ENCODE data around the gene GHRH. TPM values are rescaled to one million over a fixed set of nuclear protein-coding genes. Genes with fewer than 3 reads are reported as not detected.

The GHRH gene
- total RNA-seq, 1 donor from 2014 or later: not detected

GRCh38 chr20:37290158-37290810 lies 28.7 kb upstream of the GHRH start:
- ATAC-seq: no peak

DNA sequence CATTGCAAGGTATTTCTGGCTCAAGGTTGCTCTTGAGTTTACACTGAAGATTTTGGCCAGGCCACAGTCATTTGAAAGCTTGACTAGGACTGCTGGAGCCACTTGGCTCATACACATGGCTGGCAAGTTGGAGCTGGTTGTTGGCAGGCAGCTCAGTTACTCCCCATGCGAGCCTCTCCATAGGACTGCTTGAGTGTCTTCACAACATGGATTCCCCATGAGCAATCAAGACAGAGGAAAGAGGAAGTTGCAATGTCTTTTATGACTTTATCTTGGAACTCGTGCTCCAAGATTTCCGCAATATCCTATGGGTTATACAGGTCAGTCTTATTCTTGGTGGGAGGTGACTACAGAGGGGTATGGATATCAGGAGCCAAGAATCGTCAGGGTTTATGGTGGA lies 26.5 kb upstream of the GHRH start:
- peak; percentile 79 for ATAC-seq

GRCh38 chr20:37285664-37286374 lies 24.2 kb upstream of the GHRH start:
- no peak for ATAC-seq

- ATAC-seq: no peak
Measured at GRCh38 chr20:37284691-37285161, 23.1 kb upstream of the GHRH start.

- no peak for ATAC-seq
Measured at GRCh38 chr20:37283530-37284195, 22.0 kb upstream of the GHRH start.

DNA sequence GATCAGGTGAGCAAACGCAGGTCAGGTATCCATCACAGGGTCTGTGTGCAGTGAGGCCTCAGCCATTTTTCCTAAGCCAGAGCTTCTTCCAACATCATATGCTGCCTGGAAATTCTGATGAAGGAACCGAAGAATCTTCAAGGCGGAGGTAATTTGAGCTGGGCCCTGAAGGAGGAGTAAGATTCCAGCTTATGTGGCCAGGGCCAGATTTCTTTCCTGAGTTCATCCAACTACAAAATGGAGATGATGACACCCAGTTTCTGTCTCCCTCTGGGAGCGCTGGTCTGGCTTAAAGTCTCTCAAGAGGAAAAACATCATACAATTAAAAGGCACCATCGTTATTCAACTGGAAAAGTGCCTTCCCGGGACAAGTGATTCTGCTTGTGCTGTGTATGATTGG lies 20.9 kb upstream of the GHRH start:
- no peak for ATAC-seq

DNA sequence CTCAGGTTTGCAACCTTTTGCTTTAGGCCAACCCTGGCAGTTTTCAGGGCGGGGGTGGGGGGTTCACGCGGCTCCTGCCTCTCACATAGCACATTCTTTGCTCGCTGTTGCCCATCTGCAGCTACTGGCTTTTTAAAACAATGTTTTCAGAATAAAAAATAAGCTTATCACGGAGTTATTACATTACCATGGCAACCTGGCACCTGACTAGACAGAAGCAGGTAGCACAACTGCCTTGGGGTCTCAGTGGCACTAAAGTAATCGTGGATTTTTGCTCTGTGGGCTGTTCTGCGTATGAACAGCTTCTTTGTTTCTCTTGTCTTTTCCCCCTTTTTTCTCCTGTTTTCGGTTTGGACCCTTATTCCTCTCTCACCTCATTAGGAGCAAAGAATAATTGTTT lies 18.8 kb upstream of the GHRH start:
- ATAC-seq: no peak

GRCh38 chr20:37279820-37280219 lies 18.2 kb upstream of the GHRH start:
- ATAC-seq: no peak

- ATAC-seq: no peak
Measured at GRCh38 chr20:37278966-37279590, 17.5 kb upstream of the GHRH start.

GRCh38 chr20:37277253-37277593 lies 15.6 kb upstream of the GHRH start:
- no peak for ATAC-seq

DNA sequence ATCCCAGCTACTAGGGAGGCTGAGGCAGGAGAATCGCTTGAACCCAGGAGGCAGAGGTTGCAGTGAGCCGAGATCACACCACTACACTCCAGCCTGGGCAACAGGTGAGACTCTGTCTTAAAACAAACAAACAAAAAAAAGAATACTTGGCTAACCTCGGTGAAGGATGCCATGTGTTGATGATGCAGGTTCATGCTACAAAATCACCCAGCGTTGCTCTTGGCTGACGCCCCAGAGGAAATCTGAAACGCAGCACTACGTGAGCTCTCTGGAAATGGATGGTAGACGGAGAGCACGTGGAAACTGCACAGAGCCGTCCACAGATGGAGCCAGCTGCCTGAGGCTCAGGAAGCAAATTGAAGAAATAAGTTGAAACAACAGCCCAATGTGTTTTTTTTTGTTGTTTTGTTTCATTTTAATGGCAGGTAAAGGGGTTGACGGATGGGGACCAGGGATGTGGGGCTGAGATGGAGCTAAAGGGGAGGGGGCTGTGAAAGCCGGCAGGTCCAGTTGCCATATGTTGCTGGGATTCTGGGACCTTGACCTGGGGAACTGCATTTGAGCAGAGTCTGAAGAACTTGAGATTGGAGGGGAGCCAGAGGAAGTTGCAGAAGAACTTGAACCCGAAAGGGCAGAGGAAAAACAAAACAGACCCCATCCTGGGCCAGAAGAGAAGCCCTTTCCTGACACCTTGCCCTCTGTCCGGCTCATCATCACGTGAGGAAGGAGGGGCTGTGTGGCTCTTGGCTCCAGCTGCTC lies 15.1 kb upstream of the GHRH start:
- peak; percentile 80 for ATAC-seq

DNA sequence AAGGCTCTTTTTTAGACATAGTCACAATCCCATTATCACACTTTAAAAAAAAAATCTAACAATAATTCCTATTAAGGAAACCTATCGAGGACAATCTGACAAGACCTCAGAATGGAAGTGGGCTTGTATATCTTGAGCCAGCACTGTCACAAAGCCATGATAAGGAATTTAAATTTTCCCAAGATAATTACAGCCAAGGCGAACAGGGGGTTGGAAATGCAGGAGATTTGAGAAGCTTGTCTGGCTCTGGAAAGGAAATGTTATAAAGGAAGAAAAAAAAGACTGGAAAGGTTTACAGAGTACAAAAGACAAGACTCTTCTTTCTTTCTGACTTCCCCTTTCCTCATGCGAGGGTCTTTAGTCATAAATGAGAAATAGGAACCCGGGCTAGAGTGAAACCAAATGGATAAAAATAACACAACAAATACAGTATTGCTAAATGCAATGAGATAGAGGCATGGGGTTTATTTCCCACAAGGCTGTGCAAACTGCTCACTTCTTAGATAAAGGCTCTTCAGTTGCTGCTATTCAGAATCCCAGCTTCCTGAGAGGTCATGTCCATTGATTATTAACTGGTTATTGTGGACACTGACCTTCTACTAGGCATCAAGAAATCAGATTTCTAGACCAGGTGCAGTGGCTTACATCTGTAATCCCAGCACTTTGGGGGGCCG lies 13.4 kb upstream of the GHRH start:
- no peak for ATAC-seq

DNA sequence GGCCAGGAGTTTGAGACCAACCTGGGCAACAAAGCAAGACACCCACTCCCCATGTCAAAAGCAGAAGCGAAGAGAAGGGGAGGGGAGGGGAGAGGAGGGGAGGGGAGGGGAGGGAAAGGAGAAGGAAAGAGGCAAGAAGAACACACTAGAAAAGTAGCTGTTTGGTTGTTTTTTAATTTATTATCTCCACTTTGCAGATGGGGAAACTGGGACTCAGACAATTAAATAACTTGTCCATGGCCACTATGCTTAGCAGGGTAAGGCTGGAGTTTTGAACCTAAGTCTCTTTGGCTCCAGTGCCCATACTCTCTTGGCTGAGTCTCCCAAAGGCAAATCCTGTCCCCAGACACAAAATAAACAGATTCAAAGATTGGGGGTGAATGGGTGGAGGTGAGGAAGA lies 12.4 kb upstream of the GHRH start:
- ATAC-seq: no peak

GRCh38 chr20:37271421-37271768 lies 9.8 kb upstream of the GHRH start:
- no peak for ATAC-seq

- ATAC-seq: peak; percentile 9
Measured at GRCh38 chr20:37270576-37271420, 9.2 kb upstream of the GHRH start.

DNA sequence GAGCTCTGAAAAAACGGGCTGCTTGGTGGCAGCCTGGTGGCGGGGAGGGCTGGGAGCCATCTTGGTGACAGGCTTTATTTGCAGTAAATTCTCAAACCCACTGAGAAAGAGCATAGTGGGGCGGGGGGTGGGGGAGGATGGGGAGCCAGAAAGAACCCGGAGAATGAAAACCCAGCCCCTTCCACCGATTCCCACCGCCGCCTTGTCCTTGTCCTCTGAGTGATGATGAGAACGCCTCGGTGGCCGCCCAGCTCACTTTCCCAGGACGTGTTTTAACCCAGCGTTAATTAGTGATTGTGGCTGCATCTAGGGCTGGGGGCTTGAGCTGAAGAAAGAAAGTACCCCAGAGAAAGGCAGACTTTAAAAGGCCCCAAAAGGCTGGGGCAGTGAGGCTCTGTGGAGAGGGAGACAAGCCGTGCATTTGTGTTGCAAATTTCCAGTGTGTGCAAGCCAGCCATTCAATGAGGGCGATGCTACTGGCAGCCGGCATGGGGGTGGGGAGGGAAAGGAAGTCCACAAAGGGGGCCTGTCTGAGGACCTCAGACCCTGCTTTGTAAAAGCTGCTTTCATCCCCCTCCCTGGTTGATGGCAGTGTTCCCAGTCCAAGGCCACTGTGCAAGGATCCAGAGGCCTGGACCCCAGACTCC lies 6.2 kb upstream of the GHRH start:
- no peak for ATAC-seq

DNA sequence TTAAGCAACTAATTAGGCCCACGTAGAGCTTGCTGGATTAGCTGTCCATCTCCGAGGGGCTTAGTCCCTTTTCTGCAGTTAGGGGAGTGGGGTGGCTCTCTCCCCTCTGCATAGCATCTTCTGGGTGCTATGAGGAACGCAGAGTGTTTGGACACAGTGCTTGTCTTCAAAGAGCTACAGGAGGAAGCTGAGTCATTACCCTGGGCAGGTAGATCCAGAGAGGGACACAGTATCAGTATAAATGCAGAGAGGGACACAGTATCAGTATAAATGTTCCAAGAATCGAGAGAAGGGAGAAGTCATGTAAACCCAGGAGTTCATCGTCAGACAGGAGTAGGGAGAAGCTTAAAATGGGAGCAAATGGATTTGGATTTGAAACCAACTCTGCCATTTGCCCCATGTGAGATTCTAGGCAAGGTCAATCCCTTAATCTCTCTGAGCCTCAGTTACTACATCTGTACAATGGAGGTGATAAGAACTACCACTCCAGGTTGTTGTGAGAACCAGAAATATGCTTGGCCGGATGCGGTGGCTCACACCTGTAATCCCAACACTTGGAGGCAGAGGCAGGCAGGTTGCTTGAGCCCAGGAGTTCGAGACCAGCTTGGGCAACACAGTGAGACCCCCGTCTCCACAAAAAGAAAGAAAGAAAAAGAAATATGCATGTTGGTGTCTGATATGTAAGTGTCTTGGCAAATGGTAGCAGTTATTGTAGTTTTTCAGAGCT lies 5.5 kb upstream of the GHRH start:
- no peak for ATAC-seq

- no peak for ATAC-seq
Measured at GRCh38 chr20:37265152-37265551, 3.5 kb upstream of the GHRH start.

GRCh38 chr20:37263686-37264085 lies 2.1 kb upstream of the GHRH start:
- no peak for ATAC-seq

GRCh38 chr20:37262505-37262904 lies 891 bp upstream of the GHRH start:
- ATAC-seq: no peak
